NCI-H524 treated with DMSO at 0.1 percent for 48 hours (cell line): ENCODE results near the gene RNF224.

ENCODE experiments used
- DNase-seq: peaks from one replicate; lab custom pipeline; 2025; lab: John Stamatoyannopoulos, UW

The RNF224 gene

DNA sequence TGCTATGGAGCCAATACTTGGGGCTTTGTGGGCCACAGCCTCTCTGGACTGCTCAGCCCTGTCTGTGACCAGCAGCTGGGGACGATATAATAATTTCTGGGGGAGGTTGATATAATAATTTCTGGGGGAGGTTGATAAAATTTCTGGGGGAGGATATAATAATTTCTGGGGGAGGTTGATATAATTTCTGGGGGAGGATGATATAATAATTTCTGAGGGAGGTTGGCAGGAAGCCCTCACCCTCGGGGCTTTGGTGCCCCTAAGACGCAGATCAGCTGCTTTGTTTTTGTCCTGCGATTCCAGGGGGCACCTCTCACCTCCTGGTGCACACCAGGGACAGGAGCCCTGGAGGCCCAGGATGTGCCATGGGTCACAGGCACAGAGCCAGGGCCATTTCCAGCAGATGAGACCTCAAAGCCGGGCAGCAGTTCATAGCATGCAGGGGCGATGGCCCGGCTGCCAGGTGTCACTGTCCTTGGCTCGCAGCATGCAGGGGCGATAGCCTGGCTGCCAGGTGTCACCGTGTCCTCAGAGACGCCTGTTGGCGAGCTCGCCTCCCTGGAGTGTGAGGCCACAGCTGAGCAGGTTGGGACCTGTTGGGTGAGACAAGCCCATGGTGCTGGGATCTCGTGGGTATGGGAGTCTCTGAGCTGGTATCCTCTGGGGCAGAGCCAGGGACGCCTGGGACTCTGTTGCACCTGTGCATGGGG is 46.5 kb downstream of the RNF224 start:
- no peak for DNase-seq

DNA sequence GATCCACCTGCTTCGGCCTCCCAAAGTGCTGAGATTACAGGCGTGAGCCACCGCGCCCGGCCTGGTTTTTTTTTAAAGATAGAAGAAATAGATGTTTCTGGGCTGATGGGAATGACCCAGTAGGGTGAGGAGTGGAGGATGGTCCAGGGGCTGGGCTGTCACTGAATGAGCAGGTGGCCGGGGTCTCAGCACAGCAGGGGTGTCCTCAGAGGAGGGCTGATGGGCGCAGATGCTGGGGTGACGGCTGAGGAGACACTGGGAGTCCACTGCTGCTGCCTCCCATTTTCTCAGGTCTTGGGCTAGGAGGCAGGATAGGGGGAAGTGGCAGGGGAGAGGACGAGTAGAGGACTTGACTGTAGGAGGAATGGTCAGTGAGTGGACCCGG is 47.9 kb downstream of the RNF224 start:
- DNase-seq, result no peak

DNA sequence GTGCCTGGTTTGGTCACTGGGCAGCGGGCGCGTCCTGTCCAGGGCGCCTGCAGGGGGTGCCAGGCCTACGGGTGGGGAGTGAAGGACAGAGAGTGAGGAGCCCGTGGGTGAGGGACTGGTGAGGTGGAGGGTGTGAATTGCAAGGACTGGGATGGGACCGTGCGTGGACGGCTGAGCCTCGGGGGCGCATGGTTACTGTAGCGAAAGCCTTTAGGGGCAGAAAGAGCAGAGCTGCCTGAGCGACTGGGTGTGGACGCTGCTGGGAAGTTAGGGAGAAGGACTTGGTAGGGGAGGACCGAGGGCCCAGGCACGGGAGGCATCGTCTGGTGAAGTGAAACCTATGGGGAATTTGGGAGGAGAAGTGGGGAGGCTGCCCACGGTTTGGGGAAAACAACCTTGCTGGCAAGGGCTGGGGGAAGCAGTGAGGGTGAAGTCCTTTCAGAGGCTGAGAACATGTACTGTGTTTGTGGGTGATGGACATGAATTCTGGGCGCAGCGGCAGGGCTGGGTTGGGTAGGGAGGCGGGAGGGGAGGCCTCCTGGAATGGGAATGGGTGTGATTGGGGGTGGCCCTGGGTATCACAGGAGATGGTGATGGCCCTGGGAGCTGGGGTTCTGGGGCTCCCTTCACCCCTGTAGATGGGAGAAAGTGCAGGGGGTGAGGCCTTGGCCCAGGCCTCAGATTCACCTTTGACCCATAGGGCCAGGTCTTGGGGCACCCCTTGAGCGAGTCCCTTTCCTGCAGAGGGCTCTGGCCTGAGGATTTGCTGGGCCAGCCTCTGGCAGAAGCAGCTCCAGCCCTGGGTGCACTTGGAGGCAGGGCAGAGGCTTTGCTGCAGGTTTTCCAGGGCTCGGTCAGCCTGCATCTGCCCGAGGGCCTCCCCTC is 48.5 kb downstream of the RNF224 start:
- DNase-seq, result no peak

DNA sequence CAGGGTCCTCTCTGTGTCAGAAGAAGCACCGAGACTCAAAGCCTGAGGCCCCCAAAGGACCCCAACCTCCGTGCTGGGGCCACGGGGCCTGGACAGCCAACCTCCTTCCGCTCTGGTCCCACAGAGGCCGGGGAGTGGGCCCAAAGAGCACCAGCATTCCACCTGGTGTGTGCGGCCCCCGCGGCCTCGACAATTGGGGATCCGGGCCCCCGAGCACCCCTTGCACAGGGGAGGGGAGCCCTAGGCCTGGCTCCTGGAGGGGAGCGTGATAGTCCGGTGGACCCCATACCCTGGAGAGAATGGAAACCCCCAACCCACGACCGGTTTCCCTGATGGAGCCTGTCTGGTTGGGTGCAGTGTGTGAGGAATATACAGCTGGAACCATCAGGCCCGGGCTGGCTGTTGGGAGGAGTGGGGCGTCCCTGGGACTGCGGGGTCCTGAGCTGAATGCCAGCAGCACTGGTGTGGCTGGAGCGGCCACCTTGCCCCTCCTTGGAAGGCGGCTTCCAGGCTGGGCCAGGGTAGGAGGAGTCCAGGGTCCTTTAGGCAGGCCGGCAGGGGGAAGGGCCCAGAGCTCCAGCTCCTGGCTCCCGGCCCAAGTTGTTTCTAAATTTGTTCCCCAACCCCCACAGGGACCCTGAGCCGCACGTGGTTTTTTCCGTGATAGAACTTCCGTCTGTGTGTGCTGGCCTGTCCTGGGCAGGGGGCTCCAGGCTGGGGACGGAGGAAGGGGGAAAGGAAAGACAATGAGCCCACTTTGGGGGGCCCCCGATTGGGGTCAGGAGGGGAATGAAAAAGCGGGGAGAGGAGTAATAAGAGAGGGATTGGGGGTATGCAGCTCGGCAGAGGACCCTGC is 49.4 kb downstream of the RNF224 start:
- no peak for DNase-seq

DNA sequence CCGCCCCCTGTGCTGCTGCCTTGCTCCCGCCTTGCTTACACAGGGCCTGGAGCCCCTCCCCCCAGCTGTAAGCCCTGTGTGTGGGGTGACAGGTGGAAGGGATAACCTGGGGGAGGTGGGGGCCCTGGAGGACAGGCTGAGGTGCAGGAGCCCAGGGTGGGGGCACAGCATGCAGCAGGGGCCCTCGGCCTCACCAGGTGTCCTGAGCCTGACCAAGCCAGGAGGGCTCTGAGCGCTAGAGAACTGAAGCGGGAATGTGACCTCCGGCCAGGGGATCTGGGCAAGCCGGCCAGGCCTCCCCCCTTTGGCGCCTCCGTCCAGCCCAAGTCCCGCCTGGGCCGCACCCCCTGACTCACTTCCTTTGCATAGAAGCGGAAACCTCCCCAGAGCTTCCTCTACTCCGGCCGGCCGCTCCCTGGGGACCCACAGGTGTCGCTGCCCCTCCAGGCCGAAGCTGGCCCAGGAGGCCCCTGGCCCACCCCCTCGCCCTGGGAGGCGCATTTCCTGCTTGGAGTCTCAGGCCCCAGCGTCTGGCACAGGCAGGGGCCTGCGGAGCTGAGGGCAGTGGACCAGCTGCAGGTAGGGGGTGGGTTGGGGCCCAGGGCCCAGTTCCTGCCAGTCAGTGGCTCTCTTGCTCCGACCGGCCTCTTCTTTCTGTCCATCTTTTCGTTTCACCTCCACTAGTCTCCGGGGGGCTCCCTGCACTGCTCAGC is 50.2 kb downstream of the RNF224 start, which contains the start of gene TOR4A:
TSS of gene TOR4A (plus strand) at position 398 of the 713 bp plus-strand sequence. CDS start 964 bp downstream, outside the sequence.
- no peak for DNase-seq

DNA sequence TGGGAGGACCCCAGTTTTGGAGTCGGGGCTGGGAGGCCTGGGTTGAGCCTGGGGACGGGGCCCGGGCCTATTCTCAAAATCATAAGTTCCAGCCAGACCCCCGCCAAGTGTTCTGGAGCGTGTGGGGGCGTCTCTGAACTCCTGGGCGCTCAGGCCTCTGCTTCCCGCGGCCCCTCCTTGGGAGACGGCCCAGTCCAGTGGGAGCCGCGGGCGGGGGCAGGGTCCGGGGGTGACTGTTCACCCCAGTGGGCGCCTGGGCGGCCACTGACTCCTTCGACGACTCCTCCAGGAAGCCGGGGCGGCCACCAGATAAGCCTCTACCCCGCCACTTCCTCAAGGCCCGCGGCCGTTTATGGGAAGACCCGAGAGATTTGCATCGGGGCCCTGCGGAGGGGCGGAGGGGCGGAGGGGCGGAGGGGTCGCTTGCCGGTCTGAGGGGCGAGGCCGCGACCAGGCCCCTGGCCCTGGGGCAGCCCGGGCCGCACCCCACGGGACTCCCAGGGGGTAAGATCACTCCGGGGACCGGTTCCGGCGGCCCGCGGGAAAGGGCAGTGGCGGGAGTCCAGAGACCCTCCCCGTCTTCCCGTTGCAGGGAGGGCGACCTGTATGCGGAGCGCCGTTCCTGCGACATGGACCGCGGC is 50.9 kb downstream of the RNF224 start:
- no peak for DNase-seq
